GM18511 (cell line): Measurements from ENCODE around the gene MFSD11.
"Not testable (repeated sequence)": the region's sequence is repeated elsewhere in the genome, so short reads cannot be mapped to it uniquely, and the experiment has no call there.

Experiments used
- ATAC-seq: cut with Tn5 transposase; IDR thresholded peaks from one replicate; pipeline ENCODE4 v1.9.1; 2021; ENCODE audit warnings: mild to moderate bottlenecking, moderate library complexity; ENCODE audit not compliant: unreplicated experiment

MFSD11 gene

DNA sequence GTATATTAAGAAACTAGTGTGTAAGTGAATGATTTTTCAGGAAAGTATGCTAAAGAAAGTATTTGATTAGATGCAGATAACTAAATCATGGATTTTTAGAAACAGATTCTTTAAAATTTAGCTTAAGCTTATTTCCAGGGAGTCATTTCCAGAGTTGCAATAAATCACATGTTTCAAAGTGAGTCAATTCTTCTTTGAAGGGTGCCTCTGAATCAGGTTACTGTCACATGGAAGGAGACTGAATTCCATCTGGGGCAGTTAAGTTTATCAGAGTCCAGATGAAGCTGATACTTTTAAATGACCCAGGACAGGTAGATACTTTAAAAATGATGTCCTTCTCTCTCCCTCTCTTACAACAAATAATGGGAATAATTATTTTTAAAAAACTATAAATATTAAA, 5.0 kb downstream of the MFSD11 start:
- no peak for ATAC-seq

- no peak for ATAC-seq
Measured at GRCh38 chr17:76744747-76745146, 6.8 kb downstream of the MFSD11 start.

DNA sequence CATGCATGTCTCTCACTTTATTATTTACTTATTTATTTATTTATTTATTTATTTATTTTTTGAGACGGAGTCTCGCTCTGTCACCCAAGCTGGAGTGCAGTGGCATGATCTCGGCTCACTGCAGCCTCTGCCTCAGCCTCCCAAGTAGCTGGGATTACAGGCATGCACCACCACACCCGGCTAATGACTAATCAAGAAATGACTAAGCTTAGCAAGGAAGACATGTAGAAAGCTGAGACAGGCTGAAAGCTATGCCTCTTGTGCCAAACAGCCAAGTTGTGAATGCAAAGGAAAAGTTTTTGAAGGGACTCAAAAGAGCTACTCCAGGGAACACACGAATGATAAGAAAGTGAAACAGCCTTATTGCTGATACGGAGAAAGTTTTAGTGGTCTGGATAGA, 7.9 kb downstream of the MFSD11 start:
- not testable (repeated sequence) for ATAC-seq

DNA sequence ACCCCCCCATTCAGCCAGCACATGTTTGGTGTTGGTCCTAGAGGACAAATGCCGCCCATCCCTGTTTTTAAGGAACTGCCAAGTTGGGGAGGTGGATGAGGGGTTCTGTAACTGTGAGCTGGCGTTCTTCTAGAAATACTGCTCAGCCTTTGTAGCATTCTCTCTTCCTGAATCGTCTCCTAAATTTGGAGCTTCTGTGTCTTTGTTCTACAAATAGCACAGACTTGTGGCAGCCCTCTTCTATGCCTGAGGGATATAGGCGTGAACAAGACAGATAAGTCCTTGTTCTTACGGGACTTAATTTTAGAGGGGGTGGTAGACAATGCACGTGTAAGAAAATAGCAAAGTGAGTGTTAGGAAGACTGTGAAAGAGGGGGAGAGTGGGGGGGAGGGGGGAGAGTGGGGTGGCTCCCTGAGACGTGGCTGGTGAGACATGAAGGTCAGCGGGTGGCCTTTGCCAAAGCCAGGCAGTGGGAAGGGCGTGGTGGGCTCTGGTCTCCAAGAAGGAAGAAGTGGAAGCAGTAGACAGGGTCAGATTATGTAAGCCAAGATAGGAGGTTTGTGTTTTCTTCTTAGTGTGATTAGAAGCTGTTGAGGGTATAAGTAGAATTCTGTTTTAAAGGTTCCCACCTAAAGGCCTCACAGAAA, 9.9 kb downstream of the MFSD11 start:
- ATAC-seq: no peak

- ATAC-seq: no peak
Measured at GRCh38 chr17:76748657-76749056, 10.7 kb downstream of the MFSD11 start.

- no peak for ATAC-seq
Measured at GRCh38 chr17:76751416-76751993, 13.6 kb downstream of the MFSD11 start.

DNA sequence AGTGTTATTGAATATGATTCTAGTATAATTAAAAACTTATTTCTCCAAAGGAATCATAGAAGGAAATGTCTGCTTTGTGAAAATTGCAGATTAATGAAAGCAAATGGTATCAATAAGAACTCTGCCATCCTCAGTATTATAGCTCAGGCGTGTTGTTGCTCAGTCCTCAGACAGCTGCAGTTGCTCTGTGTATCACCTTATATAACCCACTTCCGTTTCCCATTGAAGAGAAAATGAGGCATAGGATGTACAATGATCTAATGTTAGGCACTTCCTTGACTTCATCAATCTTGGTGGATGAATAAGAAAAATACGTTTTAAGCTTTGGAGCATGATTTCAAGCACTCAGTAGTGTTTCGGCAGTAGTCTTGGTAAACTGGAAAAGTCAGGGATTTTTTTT, 14.1 kb downstream of the MFSD11 start:
- ATAC-seq: no peak

DNA sequence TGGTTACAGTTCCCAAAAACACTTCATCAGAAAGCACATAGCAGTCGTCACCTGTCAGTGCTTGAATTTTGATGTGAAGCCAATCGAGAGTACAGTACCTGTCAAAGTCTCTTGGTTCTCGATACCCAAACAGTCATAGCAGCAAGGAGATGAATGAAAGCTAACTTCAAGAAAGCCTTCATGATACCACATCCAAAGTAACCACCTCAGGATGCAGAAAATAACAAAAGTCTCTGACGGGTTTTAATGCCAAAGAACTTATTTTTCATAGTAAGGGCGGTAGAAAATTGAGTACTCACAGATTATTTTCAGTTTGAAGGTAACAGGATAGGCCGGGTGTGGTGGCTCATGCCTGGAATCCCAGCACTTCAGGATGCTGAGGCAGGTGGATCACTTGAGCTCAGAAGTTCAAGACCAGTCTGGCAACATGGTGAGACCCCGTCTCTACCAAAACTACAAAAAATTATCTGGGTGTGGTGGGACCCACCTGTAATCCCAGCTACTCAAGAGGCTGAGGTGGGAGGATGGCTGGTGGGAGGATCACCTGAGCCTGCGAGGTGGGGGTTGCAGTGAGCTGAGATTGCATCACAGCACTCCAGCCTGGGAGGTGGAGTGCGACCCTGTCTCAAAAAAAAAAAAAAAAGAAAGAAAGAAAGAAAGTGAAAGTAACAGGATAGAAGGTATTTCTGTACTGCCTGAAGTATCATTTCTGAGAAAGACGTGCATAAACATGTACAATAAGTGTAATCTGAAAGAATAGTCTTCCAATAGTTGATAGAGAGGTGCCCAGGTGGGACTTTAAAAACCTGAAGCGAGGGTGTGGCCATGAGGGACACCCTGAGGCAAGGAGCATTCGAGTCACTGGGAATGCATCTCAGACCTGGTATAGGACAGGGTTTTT, 15.4 kb downstream of the MFSD11 start:
- no peak for ATAC-seq

DNA sequence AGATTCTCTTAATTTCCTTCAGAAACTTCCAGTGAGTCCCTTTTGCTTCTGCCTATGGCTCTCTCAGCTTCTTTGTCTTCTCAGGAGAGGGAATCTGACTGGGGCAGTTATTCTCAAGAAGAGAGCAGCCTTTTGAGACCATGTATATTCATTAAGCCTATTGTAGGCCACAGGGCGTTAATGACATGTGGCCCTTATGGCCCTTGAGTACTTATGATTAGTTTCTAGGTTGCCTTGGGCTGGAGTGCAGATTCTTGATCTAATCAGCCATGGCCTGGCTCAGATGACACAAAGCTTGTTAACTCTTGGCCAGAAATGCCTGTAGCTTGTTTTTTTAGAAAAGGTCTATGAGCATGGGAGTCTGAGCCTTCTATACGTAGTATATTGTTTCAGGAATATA, 17.4 kb downstream of the MFSD11 start:
- ATAC-seq: no peak

DNA sequence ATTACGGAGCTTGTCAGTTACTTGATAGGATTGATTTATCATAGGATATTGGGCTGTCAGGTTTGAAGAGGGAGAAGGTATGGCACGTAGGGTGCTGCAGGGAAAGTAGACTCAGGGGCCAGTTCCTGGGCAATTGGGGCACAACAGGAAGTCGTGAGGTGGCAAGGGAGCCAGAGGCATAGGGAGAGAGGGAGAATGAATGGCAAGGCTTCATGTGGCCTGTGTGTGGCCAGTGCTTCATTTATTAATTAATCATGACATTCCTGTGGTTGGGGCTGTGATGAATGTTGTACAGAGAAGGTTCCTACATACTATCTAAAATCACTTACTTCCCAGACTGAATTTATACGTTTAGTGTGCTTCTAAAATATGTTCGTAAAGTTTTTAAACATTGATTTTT, 19.3 kb downstream of the MFSD11 start:
- no peak for ATAC-seq

GRCh38 chr17:76758570-76758969, 20.7 kb downstream of the MFSD11 start:
- no peak for ATAC-seq

- no peak for ATAC-seq
Measured at GRCh38 chr17:76772842-76773525, 35.1 kb downstream of the MFSD11 start.

DNA sequence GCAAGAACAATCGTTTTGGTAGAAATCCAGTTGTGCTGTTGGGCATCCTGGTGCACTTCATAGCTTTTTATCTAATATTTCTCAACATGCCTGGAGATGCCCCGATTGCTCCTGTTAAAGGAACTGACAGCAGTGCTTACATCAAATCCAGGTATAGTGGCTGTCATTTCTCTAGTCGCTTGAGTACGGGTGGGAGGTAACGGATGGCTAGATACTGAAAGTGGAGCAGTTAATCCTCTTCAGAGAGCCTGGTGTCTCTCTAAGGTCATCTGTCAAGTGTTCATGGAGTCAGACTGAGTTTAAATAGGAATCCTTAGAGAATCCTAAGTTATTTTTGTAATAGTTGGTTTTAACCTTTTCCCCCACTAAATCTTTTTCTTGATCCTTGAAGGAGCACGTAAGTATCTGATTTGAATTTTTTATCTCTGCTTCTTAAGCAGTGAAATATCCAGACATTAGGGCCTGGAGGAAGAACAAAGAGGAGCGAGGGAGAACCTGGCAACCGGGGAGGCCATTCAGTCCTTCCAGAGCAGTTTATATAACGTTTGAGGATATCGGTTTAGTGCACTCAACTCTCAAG, 37.2 kb downstream of the MFSD11 start:
- ATAC-seq: no peak

- no peak for ATAC-seq
Measured at GRCh38 chr17:76781056-76781982, 43.4 kb downstream of the MFSD11 start.

GRCh38 chr17:76783146-76783545, 45.2 kb downstream of the MFSD11 start:
- no peak for ATAC-seq

DNA sequence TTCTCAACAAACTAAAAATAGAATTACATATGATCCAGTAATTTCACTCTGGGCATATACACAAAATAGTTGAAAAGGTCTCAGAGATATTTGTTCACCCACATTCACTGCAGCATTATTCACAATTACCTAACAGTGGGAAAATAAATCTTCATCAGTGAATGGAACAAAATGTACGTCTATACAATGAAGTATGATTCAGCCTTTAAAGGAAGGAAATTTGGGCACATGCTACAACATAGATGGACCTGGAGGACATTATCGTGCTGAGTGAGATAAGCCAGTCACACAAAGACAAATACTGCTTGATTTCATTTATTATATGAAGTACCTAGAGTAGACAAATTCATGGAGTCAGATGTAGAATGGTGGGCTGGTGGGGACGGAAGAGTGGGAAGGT, 47.0 kb downstream of the MFSD11 start:
- no peak for ATAC-seq

GRCh38 chr17:76787866-76788265, 49.9 kb downstream of the MFSD11 start:
- ATAC-seq: not testable (repeated sequence)

- no peak for ATAC-seq
Measured at GRCh38 chr17:76789235-76789788, 51.4 kb downstream of the MFSD11 start.

GRCh38 chr17:76791053-76791980, 53.4 kb downstream of the MFSD11 start:
- no peak for ATAC-seq
